HEK293T (cell line): Measurements from ENCODE around the gene MS4A13.

Experiments used
- CTCF ChIA-PET: fragments of 350-600 bp; formaldehyde crosslinking; extraction: SDS; loops from one replicate; lab custom pipeline; 2021; ENCODE audit warnings: antibody characterized with exemption, inconsistent platforms; lab: Yijun Ruan, JAX
- POLR2A ChIA-PET: fragments of 350-600 bp; formaldehyde crosslinking; extraction: SDS; loops from one replicate; lab custom pipeline; 2020; ENCODE audit warnings: antibody characterized with exemption, inconsistent platforms; lab: Yijun Ruan, JAX
- DNase-seq: peaks from one replicate; pipeline ENCODE4 v3.0.0; 2012; ENCODE audit warnings: mixed read lengths; ENCODE audit errors: extremely low spot score
- ARNT ChIP-seq: fragments of 450-650 bp; IDR thresholded peaks from 2 replicates; pipeline ENCODE4 v1.6.1; 2017; ENCODE audit warnings: mild to moderate bottlenecking
- BHLHE40 ChIP-seq: fragments of 450-650 bp; IDR thresholded peaks from 2 replicates; pipeline ENCODE4 v1.6.1; 2016; ENCODE audit warnings: mild to moderate bottlenecking, moderate library complexity, borderline replicate concordance
- CTBP1 ChIP-seq: fragments of 450-650 bp; IDR thresholded peaks from 2 replicates; pipeline ENCODE4 v1.6.1; 2016; ENCODE audit warnings: borderline replicate concordance
- ELF4 ChIP-seq: fragments of 450-650 bp; IDR thresholded peaks from 2 replicates; pipeline ENCODE4 v1.6.1; 2017; ENCODE audit warnings: antibody characterized with exemption
- FOXA1 ChIP-seq: fragments of 450-650 bp; IDR thresholded peaks from 2 replicates; pipeline ENCODE4 v1.6.1; 2016; ENCODE audit warnings: mild to moderate bottlenecking
- FOXK2 ChIP-seq: fragments of 450-650 bp; IDR thresholded peaks from 2 replicates; pipeline ENCODE4 v1.6.1; 2016; ENCODE audit warnings: mild to moderate bottlenecking
- FOXM1 ChIP-seq: fragments of 450-650 bp; IDR thresholded peaks from 2 replicates; pipeline ENCODE4 v1.6.1; 2017; ENCODE audit warnings: mild to moderate bottlenecking, borderline replicate concordance
- HDGF ChIP-seq: fragments of 450-650 bp; IDR thresholded peaks from 2 replicates; pipeline ENCODE4 v1.6.1; 2017; ENCODE audit warnings: antibody characterized with exemption, borderline replicate concordance
- L3MBTL2 ChIP-seq: fragments of 450-650 bp; conservative IDR thresholded peaks from 2 replicates; pipeline ENCODE4 v1.6.1; 2016; ENCODE audit warnings: mild to moderate bottlenecking
- LEF1 ChIP-seq: fragments of 450-650 bp; IDR thresholded peaks from 2 replicates; pipeline ENCODE4 v1.6.1; 2017; ENCODE audit warnings: mild to moderate bottlenecking, borderline replicate concordance
- NFRKB ChIP-seq: fragments of 450-650 bp; IDR thresholded peaks from 2 replicates; pipeline ENCODE4 v1.6.1; 2016; ENCODE audit warnings: mild to moderate bottlenecking, moderate library complexity
- PKNOX1 ChIP-seq: fragments of 450-650 bp; IDR thresholded peaks from 2 replicates; pipeline ENCODE4 v1.6.1; 2016
- SP1 ChIP-seq: fragments of 450-650 bp; IDR thresholded peaks from 2 replicates; pipeline ENCODE4 v1.6.1; 2017
- SUZ12 ChIP-seq: fragments of 450-650 bp; IDR thresholded peaks from 2 replicates; pipeline ENCODE4 v1.6.1; 2016; ENCODE audit warnings: mild to moderate bottlenecking
- TARDBP ChIP-seq: fragments of 450-650 bp; IDR thresholded peaks from 2 replicates; pipeline ENCODE4 v1.6.1; 2016
- ZNF384 ChIP-seq: fragments of 450-650 bp; IDR thresholded peaks from 2 replicates; pipeline ENCODE4 v1.6.1; 2016

Gene MS4A13

DNA sequence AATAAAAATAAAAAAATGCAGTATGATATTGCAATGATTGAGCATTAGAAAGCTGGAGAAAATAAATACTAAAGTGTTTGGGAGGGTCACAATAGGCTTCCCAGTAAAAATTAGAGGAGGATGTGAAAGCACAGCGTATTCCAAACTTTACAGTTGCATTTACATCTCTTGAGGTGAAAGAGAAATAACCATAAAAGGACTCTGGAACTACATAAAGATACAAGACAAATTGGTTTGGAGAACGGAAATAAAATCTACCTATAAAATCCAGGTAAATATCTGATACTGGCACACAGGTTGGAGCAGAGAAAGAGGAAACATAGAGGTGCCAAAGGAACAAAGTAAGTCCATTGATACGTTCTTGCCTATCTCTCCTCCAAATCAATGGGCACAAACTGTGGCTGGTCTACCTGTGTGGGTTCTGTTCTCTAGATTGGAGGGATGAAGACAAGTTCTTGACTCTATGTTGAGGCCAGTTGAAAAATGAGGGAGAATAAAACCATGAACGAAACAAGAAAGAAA, 22.6 kb upstream of the MS4A13 start, which contains the start of gene MS4A12:
Gene MS4A12 (plus strand): TSS at position 291 of the 522 bp plus-strand sequence. CDS start 4,541 bp downstream, outside the sequence.
- CTCF ChIA-PET: no interaction called here
- TF ChIP-seq SP1: no peak
- TF ChIP-seq HDGF: no peak
- TF ChIP-seq NFRKB: no peak
- TF ChIP-seq ARNT: no peak
- TF ChIP-seq SUZ12: no peak
- TF ChIP-seq PKNOX1: no peak
- no peak for DNase-seq
- POLR2A ChIA-PET: no interaction called here

- TF ChIP-seq NFRKB (no peak), FOXA1 (no peak), SP1 (no peak), ZNF384 (no peak), PKNOX1 (no peak), ELF4 (no peak), FOXM1 (no peak), L3MBTL2 (no peak), CTBP1 (no peak), SUZ12 (no peak), FOXK2 (no peak), LEF1 (no peak), HDGF (no peak), BHLHE40 (no peak), TARDBP (no peak), ARNT (no peak)
- ChIA-PET POLR2A (no interaction called here), CTCF (no interaction called here)
Observed at GRCh38 chr11:60493454-60493853, 21.7 kb upstream of the MS4A13 start.

GRCh38 chr11:60498399-60498798, 16.8 kb upstream of the MS4A13 start:
- ChIA-PET POLR2A (no interaction called here), CTCF (no interaction called here)
- no peak for DNase-seq

More at GRCh38 chr11:60493454-60493853, 21.7 kb upstream of the MS4A13 start:
- no peak for DNase-seq

GRCh38 chr11:60498853-60499252, 16.3 kb upstream of the MS4A13 start:
- no peak for DNase-seq
- CTCF ChIA-PET: no interaction called here
- POLR2A ChIA-PET: no interaction called here
- TF ChIP-seq LEF1 (no peak), FOXA1 (no peak), TARDBP (no peak), FOXK2 (no peak), ELF4 (no peak), SP1 (no peak), ARNT (no peak), ZNF384 (no peak), PKNOX1 (no peak), HDGF (no peak), L3MBTL2 (no peak), SUZ12 (no peak), FOXM1 (no peak), CTBP1 (no peak), NFRKB (no peak), BHLHE40 (no peak)

More at GRCh38 chr11:60498399-60498798, 16.8 kb upstream of the MS4A13 start:
- TF ChIP-seq L3MBTL2 (no peak), SUZ12 (no peak), FOXK2 (no peak), FOXM1 (no peak), ZNF384 (no peak), HDGF (no peak), TARDBP (no peak), PKNOX1 (no peak), FOXA1 (no peak), LEF1 (no peak), CTBP1 (no peak), ELF4 (no peak), SP1 (no peak), ARNT (no peak), NFRKB (no peak)

- TF ChIP-seq SUZ12 (no peak), FOXM1 (no peak), SP1 (no peak), FOXA1 (no peak), BHLHE40 (no peak), CTBP1 (no peak)
- POLR2A ChIA-PET: no interaction called here
- DNase-seq: no peak
- CTCF ChIA-PET: no interaction called here
Observed at GRCh38 chr11:60500276-60500910, 14.8 kb upstream of the MS4A13 start.
